ENCODE measurements around the gene CAPN8. TPM values are rescaled to one million over a fixed set of nuclear protein-coding genes. Genes with fewer than 3 reads are reported as not detected.
A peak's percentile ranks its signal among the peaks of the same experiment; 100 is the strongest.

Gene CAPN8
- total RNA-seq, 1 donor from 2014 or later: not detected

GRCh38 chr1:223703668-223704013 is 38.1 kb upstream of the CAPN8 start:
- Histone ChIP-seq H3K36me3 (ENCODE audit: control insufficient read depth, insufficient read depth, low read length) (no peaks in the 10 kb centered on the region), H3K27me3 (ENCODE audit: control insufficient read depth, insufficient read depth, low read length) (no peaks in the 10 kb centered on the region), H3K4me3 (ENCODE audit: low read depth, low read length) (no peak overlapping the region)
- no peak for TF ChIP-seq CTCF (IDR thresholded peaks at IDR 0.05; ENCODE audit: insufficient read depth, low read length, poor library complexity, severe bottlenecking)
- DNase-seq (ENCODE audit: low read depth): no peak

- H3K4me3 ChIP-seq (ENCODE audit: low read depth, low read length): no peak overlapping the region
- no peak for TF ChIP-seq CTCF (IDR thresholded peaks at IDR 0.05; ENCODE audit: insufficient read depth, low read length, poor library complexity, severe bottlenecking)
- no peak for DNase-seq (ENCODE audit: low read depth)
- H3K36me3 ChIP-seq (ENCODE audit: control insufficient read depth, insufficient read depth, low read length): no peaks in the 10 kb centered on the region
- H3K27me3 ChIP-seq (ENCODE audit: control insufficient read depth, insufficient read depth, low read length): no peaks in the 10 kb centered on the region
Measured at GRCh38 chr1:223702735-223703667, 37.5 kb upstream of the CAPN8 start.

- Histone ChIP-seq H3K36me3 (ENCODE audit: control insufficient read depth, insufficient read depth, low read length) (no peaks in the 10 kb centered on the region), H3K27me3 (ENCODE audit: control insufficient read depth, insufficient read depth, low read length) (no peaks in the 10 kb centered on the region), H3K4me3 (ENCODE audit: low read depth, low read length) (no peak overlapping the region)
- DNase-seq (ENCODE audit: low read depth): peak; percentile 94
- TF ChIP-seq CTCF (IDR thresholded peaks at IDR 0.05; ENCODE audit: insufficient read depth, low read length, poor library complexity, severe bottlenecking): no peak
Measured at GRCh38 chr1:223700942-223701637, 35.6 kb upstream of the CAPN8 start.

DNA sequence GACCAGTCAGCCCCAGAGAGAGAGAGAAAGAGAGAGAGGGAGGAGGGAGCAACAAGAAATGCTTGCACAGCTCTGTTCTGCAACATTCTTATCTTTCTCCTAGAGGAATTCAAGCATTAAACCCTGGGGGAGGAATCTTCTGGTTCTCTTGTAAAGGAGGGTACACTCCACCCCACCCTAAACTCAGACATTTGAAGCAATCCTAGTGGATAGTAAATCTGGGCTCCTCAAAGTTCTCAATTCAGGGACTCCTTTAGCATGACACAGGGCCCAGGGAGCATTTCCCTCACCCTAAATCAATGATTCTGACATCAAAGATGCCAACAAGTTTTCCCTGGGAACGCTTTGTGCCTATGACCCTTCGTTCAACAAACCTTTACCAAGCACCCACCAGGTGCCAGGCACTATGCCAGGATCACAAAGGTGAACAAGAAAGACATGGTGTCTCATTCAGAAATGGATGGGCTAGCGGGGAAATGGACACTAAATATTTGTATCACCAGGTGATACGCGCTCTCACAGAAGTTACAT is 35.0 kb upstream of the CAPN8 start:
- TF ChIP-seq CTCF (IDR thresholded peaks at IDR 0.05; ENCODE audit: insufficient read depth, low read length, poor library complexity, severe bottlenecking): no peak
- H3K4me3 ChIP-seq (ENCODE audit: low read depth, low read length): no peak overlapping the region
- H3K36me3 ChIP-seq (ENCODE audit: control insufficient read depth, insufficient read depth, low read length): no peaks in the 10 kb centered on the region
- no peaks in the 10 kb centered on the region for H3K27me3 ChIP-seq (ENCODE audit: control insufficient read depth, insufficient read depth, low read length)
- DNase-seq (ENCODE audit: low read depth): no peak

GRCh38 chr1:223695941-223696340 is 30.4 kb upstream of the CAPN8 start:
- H3K4me3 ChIP-seq (ENCODE audit: low read depth, low read length): no peak overlapping the region
- no peak for DNase-seq (ENCODE audit: low read depth)
- no peaks in the 10 kb centered on the region for H3K27me3 ChIP-seq (ENCODE audit: control insufficient read depth, insufficient read depth, low read length)
- TF ChIP-seq CTCF (IDR thresholded peaks at IDR 0.05; ENCODE audit: insufficient read depth, low read length, poor library complexity, severe bottlenecking): no peak
- no peaks in the 10 kb centered on the region for H3K36me3 ChIP-seq (ENCODE audit: control insufficient read depth, insufficient read depth, low read length)

Measured in kidney epithelial cell (primary cell).